Heart left ventricle (tissue), 13 donors: ENCODE data around the gene NSMCE3.

ENCODE experiments used
- CTCF ChIP-seq, 12 donors: fragments of 200-600 bp; sonication (generic) in 4 of 12; IDR thresholded peaks; one replicate each; pipeline versions ENCODE4 v1.5.0 to v1.8.0; 2018 to 2022; ENCODE audit warnings: antibody characterized with exemption in 12 of 12, mild to moderate bottlenecking in 5 of 12
- POLR2A ChIP-seq, 2 donors: fragments of 450-650 bp; IDR thresholded peaks; one replicate each; pipeline ENCODE4 v1.6.1; 2017; ENCODE audit warnings: antibody characterized with exemption in 2 of 2, mild to moderate bottlenecking in 2 of 2, moderate library complexity in 2 of 2
- donor health status: ischemic (EF 13 %, LVEDD 7.1; RV severe dilation, severe dysfunction).
- donor health status: DM: no; HTN: yes; CAD: no.
- donor health status: DM: no; HTN: no; CAD: no.
- donor health status: ischemic (EF 25% LVEDD 6.9; RV normal size, moderate dysfunction).
- donor health status: ischemic (EF 25% LVEDD 5.7; RV mildly dilated, moderate dysfunction).
- donor health status: ischemic (EF 35%, LVEDD 5.7; RV mildly dilated, moderate dysfunction).
- donor health status: nonischemic (EF 11% LVEDD 7.7; RV severe dilation, severe dysfunction).
- donor health status: DM: yes; HTN: yes; CAD: no.
- donor health status: PGD.
- donor health status: ischemic (EF 29% LVEDD 5.4; RV normal size, mild dysfunction).
- donor health status: nonischemic (EF 23%, LVEDD 6.1; RV moderate dilation, normal function).

GRCh38 chr15:29222129-29222853, 47.3 kb downstream of the NSMCE3 start:
- TF ChIP-seq CTCF (IDR thresholded peaks at IDR 0.05), result no peak
- TF ChIP-seq POLR2A (IDR thresholded peaks at IDR 0.05), result no peak
